WTC11 (cell line): ENCODE results near the gene CCN6. TPM values are rescaled to one million over a fixed set of nuclear protein-coding genes. Genes with fewer than 3 reads are reported as not detected.

ENCODE experiments used
- ATAC-seq: fragments of 200-7000 bp; cut with Tn5 transposase; 2 replicates; pipeline ENCODE4 v1.10.0; 2021; ENCODE audit warnings: mild to moderate bottlenecking, moderate library complexity
- CTCF ChIA-PET: fragments of 300-600 bp; sonication (Branson Sonifier 250); formaldehyde crosslinking; loops from one replicate; lab custom pipeline; 2021; ENCODE audit warnings: antibody characterized with exemption; lab: Charles Lee
- POLR2A ChIA-PET: fragments of 350-600 bp; sonication (Branson Sonifier 250); formaldehyde crosslinking; loops from one replicate; lab custom pipeline; 2021; ENCODE audit warnings: antibody characterized with exemption; lab: Charles Lee
- DNase-seq: peaks from one replicate; pipeline ENCODE4 v3.0.0; 2021; ENCODE audit warnings: low spot score
- H3K27ac Mint-ChIP-seq: 2 replicates; pipeline ENCODE4 v1.8.0; 2021; ENCODE audit warnings: mixed read lengths
- H3K27me3 Mint-ChIP-seq: 2 replicates; pipeline ENCODE4 v1.8.0; 2021; ENCODE audit warnings: low read depth, mild to moderate bottlenecking, moderate library complexity, mixed read lengths
- H3K36me3 Mint-ChIP-seq: 2 replicates; pipeline ENCODE4 v1.8.0; 2021; ENCODE audit warnings: mixed read lengths
- H3K4me1 Mint-ChIP-seq: 2 replicates; pipeline ENCODE4 v1.8.0; 2022; ENCODE audit warnings: mixed read lengths
- H3K4me3 Mint-ChIP-seq: 2 replicates; pipeline ENCODE4 v1.8.0; 2021; ENCODE audit warnings: mild to moderate bottlenecking, moderate library complexity, mixed read lengths
- H3K9me3 Mint-ChIP-seq: 2 replicates; pipeline ENCODE4 v1.8.0; 2021; ENCODE audit warnings: mixed read lengths
- ATF1 ChIP-seq: sonication (generic); formaldehyde crosslinking; IDR thresholded peaks from 2 replicates; pipeline ENCODE4 v1.8.1; 2023; ENCODE audit warnings: mild to moderate bottlenecking, moderate library complexity, missing genetic modification reagents
- CBFB ChIP-seq: sonication (generic); formaldehyde crosslinking; IDR thresholded peaks from 2 replicates; pipeline ENCODE4 v1.8.1; 2022; ENCODE audit warnings: mild to moderate bottlenecking, low read depth, missing genetic modification reagents
- CREB1 ChIP-seq: sonication (generic); formaldehyde crosslinking; IDR thresholded peaks from 2 replicates; pipeline ENCODE4 v1.8.0; 2023; ENCODE audit warnings: mild to moderate bottlenecking, missing genetic modification reagents
- ELF4 ChIP-seq: sonication (generic); formaldehyde crosslinking; IDR thresholded peaks from 2 replicates; pipeline ENCODE4 v1.8.1; 2022; ENCODE audit warnings: low read depth, mild to moderate bottlenecking, moderate library complexity, missing genetic modification reagents
- FOXJ3 ChIP-seq: sonication (generic); formaldehyde crosslinking; IDR thresholded peaks from 2 replicates; pipeline ENCODE4 v1.9.0; 2021; ENCODE audit warnings: missing genetic modification reagents, mild to moderate bottlenecking, borderline replicate concordance
- FOXK1 ChIP-seq: sonication (generic); formaldehyde crosslinking; IDR thresholded peaks from 2 replicates; pipeline ENCODE4 v1.8.0; 2022; ENCODE audit warnings: mild to moderate bottlenecking, moderate library complexity, missing genetic modification reagents
- FOXP1 ChIP-seq: sonication (generic); formaldehyde crosslinking; IDR thresholded peaks from 2 replicates; pipeline ENCODE4 v1.8.0; 2022; ENCODE audit warnings: missing genetic modification reagents, mild to moderate bottlenecking, moderate library complexity, borderline replicate concordance
- JUN ChIP-seq: sonication (generic); formaldehyde crosslinking; IDR thresholded peaks from 2 replicates; pipeline ENCODE4 v1.8.0; 2023; ENCODE audit warnings: mild to moderate bottlenecking, missing genetic modification reagents
- NR1H2 ChIP-seq: sonication (generic); formaldehyde crosslinking; IDR thresholded peaks from 2 replicates; pipeline ENCODE4 v1.9.0; 2021; ENCODE audit warnings: mild to moderate bottlenecking, moderate library complexity, missing genetic modification reagents
- SP1 ChIP-seq: sonication (generic); formaldehyde crosslinking; conservative IDR thresholded peaks from 2 replicates; pipeline ENCODE4 v1.8.1; 2022; ENCODE audit warnings: missing genetic modification reagents
- ZBTB21 ChIP-seq: sonication (generic); formaldehyde crosslinking; IDR thresholded peaks from 2 replicates; pipeline ENCODE4 v1.8.1; 2023; ENCODE audit warnings: mild to moderate bottlenecking, missing genetic modification reagents, borderline replicate concordance
- ZNF219 ChIP-seq: sonication (generic); formaldehyde crosslinking; IDR thresholded peaks from 2 replicates; pipeline ENCODE4 v1.8.0; 2023; ENCODE audit warnings: missing genetic modification reagents, mild to moderate bottlenecking, borderline replicate concordance
- ZNF396 ChIP-seq: fragments of 250-450 bp; sonication (Bioruptor Pico); IDR thresholded peaks from 2 replicates; pipeline ENCODE4 v1.8.0; 2021; ENCODE audit warnings: mild to moderate bottlenecking, moderate library complexity, borderline replicate concordance
- total RNA-seq: library from RNA; stranded (reverse); gene quantifications from 3 replicates; pipeline ENCODE4 v1.2.3, GENCODE V29; 2021
- TF ChIP-seq, protein P1 (sequence below): sonication (generic); formaldehyde crosslinking; IDR thresholded peaks from 2 replicates; pipeline ENCODE4 v1.8.1; 2023; ENCODE audit warnings: mild to moderate bottlenecking, missing genetic modification reagents, borderline replicate concordance
- TF ChIP-seq, protein P2 (sequence below): sonication (generic); formaldehyde crosslinking; IDR thresholded peaks from 2 replicates; pipeline ENCODE4 v1.8.0; 2023; ENCODE audit warnings: missing genetic modification reagents
- TF ChIP-seq, protein P3 (sequence below): sonication (generic); formaldehyde crosslinking; IDR thresholded peaks from 2 replicates; pipeline ENCODE4 v1.8.1; 2022; ENCODE audit warnings: mild to moderate bottlenecking, moderate library complexity, missing genetic modification reagents
- TF ChIP-seq, protein P4 (sequence below): sonication (generic); formaldehyde crosslinking; IDR thresholded peaks from 2 replicates; pipeline ENCODE4 v1.8.0; 2023; ENCODE audit warnings: mild to moderate bottlenecking, missing genetic modification reagents
- TF ChIP-seq, protein P5 (sequence below): sonication (generic); formaldehyde crosslinking; conservative IDR thresholded peaks from 2 replicates; pipeline ENCODE4 v1.8.1; 2022; ENCODE audit warnings: mild to moderate bottlenecking, missing genetic modification reagents
- TF ChIP-seq, protein P6 (sequence below): fragments of 250-450 bp; sonication (Bioruptor Pico); conservative IDR thresholded peaks from 2 replicates; pipeline ENCODE4 v1.9.0; 2021; ENCODE audit warnings: mild to moderate bottlenecking

Gene CCN6
- total RNA-seq, 1 experiment from 2014 or later = not detected

DNA sequence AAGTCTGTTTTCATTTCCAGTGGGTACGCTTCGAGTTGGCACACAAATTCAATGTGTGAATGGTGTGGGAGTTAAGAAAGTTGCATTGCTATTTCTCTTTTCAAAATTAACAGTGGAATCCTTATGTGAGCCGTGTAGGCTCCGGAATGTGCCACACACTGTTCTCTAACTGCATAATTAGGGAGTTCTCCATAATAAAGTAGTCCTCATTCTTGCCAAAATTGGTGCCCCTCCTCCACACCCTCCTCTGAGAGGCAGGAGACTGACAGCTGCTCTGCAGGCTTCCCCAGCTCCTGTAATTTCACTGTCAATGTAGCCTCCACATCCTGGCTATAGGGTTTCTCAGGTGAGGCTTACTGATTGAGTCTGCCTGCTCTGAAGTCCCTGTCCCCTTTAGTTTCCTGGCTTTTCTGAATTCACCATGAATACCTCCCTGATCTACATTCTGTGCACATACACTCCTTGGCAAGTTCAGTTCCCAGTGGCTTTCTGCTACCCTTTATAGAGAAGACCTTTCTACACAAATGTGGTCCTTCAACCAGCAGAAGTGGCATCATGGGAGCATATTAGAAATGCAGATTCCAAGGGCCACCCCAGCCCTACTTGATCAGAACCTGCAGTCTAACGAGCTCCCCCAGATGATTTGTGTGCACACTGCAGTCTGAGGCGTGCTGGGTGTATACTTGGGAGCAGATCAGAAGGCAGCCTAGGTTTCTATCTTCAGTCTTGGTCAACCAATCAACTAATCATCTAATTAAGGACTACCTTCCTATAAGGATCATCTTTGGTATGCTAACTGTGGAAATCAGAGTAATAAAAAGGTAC, 19.9 kb upstream of the CCN6 start:
- ATAC-seq (peak; percentile 54), DNase-seq (no peak)
- no peak overlapping the region for H3K4me3 Mint-ChIP-seq
- H3K27me3 Mint-ChIP-seq = no peaks in the 10 kb centered on the region; the same call in 1 of the 2 replicates
- H3K4me1 Mint-ChIP-seq = peaks cover 8% of the 10 kb centered on the region
- ChIA-PET CTCF (interaction anchor here (0.6 to 1.0 kb wide), 2 partner anchors 9 to 26 kb away, joined by 3 read pairs; no protein-coding TSS in a partner anchor), POLR2A (no interaction called here)
- H3K9me3 Mint-ChIP-seq = no peaks in the 10 kb centered on the region
- no peak overlapping the region for H3K27ac Mint-ChIP-seq
- TF ChIP-seq CREB1 (no peak), FOXJ3 (CRISPR knock-in tag) (no peak), ZBTB21 (CRISPR knock-in tag) (no peak), JUN (CRISPR knock-in tag) (no peak), NR1H2 (CRISPR knock-in tag) (no peak), ATF1 (no peak), FOXP1 (CRISPR knock-in tag) (no peak), SP1 (no peak), ZNF396 (CRISPR knock-in tag) (no peak), CBFB (CRISPR knock-in tag) (no peak), ELF4 (CRISPR knock-in tag) (no peak), ZNF219 (no peak), FOXK1 (CRISPR knock-in tag) (no peak)
- TF ChIP-seq, protein P1, sequence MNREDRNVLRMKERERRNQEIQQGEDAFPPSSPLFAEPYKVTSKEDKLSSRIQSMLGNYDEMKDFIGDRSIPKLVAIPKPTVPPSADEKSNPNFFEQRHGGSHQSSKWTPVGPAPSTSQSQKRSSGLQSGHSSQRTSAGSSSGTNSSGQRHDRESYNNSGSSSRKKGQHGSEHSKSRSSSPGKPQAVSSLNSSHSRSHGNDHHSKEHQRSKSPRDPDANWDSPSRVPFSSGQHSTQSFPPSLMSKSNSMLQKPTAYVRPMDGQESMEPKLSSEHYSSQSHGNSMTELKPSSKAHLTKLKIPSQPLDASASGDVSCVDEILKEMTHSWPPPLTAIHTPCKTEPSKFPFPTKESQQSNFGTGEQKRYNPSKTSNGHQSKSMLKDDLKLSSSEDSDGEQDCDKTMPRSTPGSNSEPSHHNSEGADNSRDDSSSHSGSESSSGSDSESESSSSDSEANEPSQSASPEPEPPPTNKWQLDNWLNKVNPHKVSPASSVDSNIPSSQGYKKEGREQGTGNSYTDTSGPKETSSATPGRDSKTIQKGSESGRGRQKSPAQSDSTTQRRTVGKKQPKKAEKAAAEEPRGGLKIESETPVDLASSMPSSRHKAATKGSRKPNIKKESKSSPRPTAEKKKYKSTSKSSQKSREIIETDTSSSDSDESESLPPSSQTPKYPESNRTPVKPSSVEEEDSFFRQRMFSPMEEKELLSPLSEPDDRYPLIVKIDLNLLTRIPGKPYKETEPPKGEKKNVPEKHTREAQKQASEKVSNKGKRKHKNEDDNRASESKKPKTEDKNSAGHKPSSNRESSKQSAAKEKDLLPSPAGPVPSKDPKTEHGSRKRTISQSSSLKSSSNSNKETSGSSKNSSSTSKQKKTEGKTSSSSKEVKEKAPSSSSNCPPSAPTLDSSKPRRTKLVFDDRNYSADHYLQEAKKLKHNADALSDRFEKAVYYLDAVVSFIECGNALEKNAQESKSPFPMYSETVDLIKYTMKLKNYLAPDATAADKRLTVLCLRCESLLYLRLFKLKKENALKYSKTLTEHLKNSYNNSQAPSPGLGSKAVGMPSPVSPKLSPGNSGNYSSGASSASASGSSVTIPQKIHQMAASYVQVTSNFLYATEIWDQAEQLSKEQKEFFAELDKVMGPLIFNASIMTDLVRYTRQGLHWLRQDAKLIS (CRISPR knock-in tag) = no peak
- TF ChIP-seq, protein P2, sequence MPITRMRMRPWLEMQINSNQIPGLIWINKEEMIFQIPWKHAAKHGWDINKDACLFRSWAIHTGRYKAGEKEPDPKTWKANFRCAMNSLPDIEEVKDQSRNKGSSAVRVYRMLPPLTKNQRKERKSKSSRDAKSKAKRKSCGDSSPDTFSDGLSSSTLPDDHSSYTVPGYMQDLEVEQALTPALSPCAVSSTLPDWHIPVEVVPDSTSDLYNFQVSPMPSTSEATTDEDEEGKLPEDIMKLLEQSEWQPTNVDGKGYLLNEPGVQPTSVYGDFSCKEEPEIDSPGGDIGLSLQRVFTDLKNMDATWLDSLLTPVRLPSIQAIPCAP = no peak
- TF ChIP-seq, protein P3, sequence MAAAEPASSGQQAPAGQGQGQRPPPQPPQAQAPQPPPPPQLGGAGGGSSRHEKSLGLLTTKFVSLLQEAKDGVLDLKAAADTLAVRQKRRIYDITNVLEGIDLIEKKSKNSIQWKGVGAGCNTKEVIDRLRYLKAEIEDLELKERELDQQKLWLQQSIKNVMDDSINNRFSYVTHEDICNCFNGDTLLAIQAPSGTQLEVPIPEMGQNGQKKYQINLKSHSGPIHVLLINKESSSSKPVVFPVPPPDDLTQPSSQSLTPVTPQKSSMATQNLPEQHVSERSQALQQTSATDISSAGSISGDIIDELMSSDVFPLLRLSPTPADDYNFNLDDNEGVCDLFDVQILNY (CRISPR knock-in tag) = no peak
- TF ChIP-seq, protein P4, sequence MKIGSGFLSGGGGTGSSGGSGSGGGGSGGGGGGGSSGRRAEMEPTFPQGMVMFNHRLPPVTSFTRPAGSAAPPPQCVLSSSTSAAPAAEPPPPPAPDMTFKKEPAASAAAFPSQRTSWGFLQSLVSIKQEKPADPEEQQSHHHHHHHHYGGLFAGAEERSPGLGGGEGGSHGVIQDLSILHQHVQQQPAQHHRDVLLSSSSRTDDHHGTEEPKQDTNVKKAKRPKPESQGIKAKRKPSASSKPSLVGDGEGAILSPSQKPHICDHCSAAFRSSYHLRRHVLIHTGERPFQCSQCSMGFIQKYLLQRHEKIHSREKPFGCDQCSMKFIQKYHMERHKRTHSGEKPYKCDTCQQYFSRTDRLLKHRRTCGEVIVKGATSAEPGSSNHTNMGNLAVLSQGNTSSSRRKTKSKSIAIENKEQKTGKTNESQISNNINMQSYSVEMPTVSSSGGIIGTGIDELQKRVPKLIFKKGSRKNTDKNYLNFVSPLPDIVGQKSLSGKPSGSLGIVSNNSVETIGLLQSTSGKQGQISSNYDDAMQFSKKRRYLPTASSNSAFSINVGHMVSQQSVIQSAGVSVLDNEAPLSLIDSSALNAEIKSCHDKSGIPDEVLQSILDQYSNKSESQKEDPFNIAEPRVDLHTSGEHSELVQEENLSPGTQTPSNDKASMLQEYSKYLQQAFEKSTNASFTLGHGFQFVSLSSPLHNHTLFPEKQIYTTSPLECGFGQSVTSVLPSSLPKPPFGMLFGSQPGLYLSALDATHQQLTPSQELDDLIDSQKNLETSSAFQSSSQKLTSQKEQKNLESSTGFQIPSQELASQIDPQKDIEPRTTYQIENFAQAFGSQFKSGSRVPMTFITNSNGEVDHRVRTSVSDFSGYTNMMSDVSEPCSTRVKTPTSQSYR (CRISPR knock-in tag) = no peak
- TF ChIP-seq, protein P5, sequence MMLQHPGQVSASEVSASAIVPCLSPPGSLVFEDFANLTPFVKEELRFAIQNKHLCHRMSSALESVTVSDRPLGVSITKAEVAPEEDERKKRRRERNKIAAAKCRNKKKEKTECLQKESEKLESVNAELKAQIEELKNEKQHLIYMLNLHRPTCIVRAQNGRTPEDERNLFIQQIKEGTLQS (CRISPR knock-in tag) = no peak
- TF ChIP-seq, protein P6, sequence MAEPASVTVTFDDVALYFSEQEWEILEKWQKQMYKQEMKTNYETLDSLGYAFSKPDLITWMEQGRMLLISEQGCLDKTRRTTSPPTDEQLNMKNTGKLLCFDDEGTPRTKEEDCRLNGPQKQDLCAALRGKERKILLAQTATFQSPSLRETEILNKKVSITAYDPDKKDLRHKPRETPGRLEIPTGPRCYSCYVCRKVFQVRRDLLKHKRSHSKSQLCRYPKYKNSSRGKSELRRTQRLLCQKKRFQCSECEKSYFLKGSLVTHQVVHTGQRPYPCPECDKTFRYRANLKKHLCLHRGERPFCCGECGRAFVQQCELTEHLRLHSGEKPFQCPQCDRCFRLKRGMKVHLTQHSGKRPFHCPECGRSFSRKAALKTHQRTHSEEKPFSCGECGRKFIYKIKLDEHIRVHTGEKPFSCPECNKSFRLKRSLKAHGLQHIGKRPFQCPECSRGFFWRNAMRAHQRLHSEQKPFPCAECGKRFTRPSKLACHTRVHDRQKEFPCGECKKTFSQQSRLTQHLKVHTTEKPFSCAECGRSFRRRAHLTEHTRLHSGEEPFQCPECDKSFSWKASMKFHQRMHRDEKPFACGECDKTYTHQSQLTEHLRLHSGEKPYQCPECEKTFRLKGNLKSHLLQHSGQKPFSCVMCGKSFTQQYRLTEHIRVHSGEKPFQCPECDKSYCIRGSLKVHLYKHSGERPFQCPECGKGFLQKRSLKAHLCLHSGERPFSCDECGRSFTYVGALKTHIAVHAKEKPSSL (CRISPR knock-in tag) = no peak
- TF ChIP-seq, all 79 proteins: peak for 0
- no peaks in the 10 kb centered on the region for H3K36me3 Mint-ChIP-seq
